Ectodermal cell (in vitro differentiated cells): ENCODE measurements around the gene FGA.

Experiments used
- H3K27ac ChIP-seq: 2 replicates; pipeline ENCODE4 v1.7.0; 2013; ENCODE audit warnings: mild to moderate bottlenecking, low read depth, low read length; ENCODE audit not compliant: insufficient read depth, poor library complexity, severe bottlenecking
- H3K27me3 ChIP-seq: 2 replicates; pipeline ENCODE4 v1.7.0; 2013; ENCODE audit warnings: mild to moderate bottlenecking, low read length; ENCODE audit not compliant: insufficient read depth, control insufficient read depth, poor library complexity, severe bottlenecking
- H3K36me3 ChIP-seq: one replicate; pipeline ENCODE4 v1.7.0; 2013; ENCODE audit warnings: low read length; ENCODE audit not compliant: control insufficient read depth, insufficient read depth
- H3K4me1 ChIP-seq: one replicate; pipeline ENCODE4 v1.7.0; 2013; ENCODE audit warnings: low read length; ENCODE audit not compliant: control insufficient read depth, insufficient read depth
- H3K4me3 ChIP-seq: 2 replicates; pipeline ENCODE4 v1.7.0; 2013; ENCODE audit warnings: low read depth, low read length, control low read depth; ENCODE audit not compliant: insufficient read depth
- H3K9me3 ChIP-seq: 2 replicates; pipeline ENCODE4 v1.7.0; 2013; ENCODE audit warnings: mild to moderate bottlenecking, low read length, moderate library complexity; ENCODE audit not compliant: control insufficient read depth
- WGBS, 2 experiments: methylation state at CpG; one replicate each; pipeline ENCODE4 v1.1.7; 2013; ENCODE audit warnings: missing lambda C conversion rate in 2 of 2; 5-methylcytosine and 5-hydroxymethylcytosine counted together

The FGA gene

DNA sequence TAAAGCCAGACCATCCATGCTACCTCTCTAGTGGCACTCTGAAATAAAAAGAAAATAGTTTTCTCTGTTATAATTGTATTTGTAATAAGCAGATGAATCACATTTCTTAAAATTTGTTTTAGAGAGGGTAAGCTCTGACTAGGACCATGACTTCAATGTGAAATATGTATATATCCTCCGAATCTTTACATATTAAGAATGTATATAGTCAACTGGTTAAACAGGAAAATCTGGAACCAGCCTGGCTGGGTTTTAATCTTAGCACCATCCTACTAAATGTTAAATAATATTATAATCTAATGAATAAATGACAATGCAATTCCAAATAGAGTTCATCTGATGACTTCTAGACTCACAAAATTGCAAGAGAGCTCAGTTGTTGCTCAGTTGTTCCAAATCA is 26.2 kb downstream of the FGA start:
- no peaks in the 10 kb centered on the region for H3K36me3 ChIP-seq
- no peak overlapping the region for H3K27ac ChIP-seq
- no CpG with 5 or more reads among the region's 1 CpG for WGBS, 2 experiments
- H3K9me3 ChIP-seq = no peaks in the 10 kb centered on the region
- no peaks in the 10 kb centered on the region for H3K4me1 ChIP-seq
- no peaks in the 10 kb centered on the region for H3K27me3 ChIP-seq
- no peak overlapping the region for H3K4me3 ChIP-seq

- WGBS, 2 experiments = 100% methylated on average over 1 of the region's 2 CpGs; no CpG with 5 or more reads in 1 of the 2 experiments
- H3K27me3 ChIP-seq = no peaks in the 10 kb centered on the region
- H3K27ac ChIP-seq = no peak within 1 kb of the TSS
- H3K36me3 ChIP-seq = no peaks in the 10 kb centered on the region
- H3K9me3 ChIP-seq = no peaks in the 10 kb centered on the region
- no peaks in the 10 kb centered on the region for H3K4me1 ChIP-seq
- no peak within 1 kb of the TSS for H3K4me3 ChIP-seq
These were observed 27.8 kb downstream of the FGA start, which contains the start of gene FGB for GRCh38 chr4:154562697-154563254. TSS of gene FGB (plus strand) at chr4:154563011. CDS start at chr4:154563019, 8 bp downstream.

GRCh38 chr4:154560824-154561231 is 29.7 kb downstream of the FGA start:
- Histone ChIP-seq H3K27ac (no peak overlapping the region), H3K4me1 (no peaks in the 10 kb centered on the region), H3K27me3 (no peaks in the 10 kb centered on the region), H3K36me3 (no peaks in the 10 kb centered on the region), H3K4me3 (no peak overlapping the region), H3K9me3 (no peaks in the 10 kb centered on the region)
- 87 to 92% methylated on average over 3 to 4 of the region's 4 CpGs for WGBS, 2 experiments

GRCh38 chr4:154560419-154560801 is 30.1 kb downstream of the FGA start:
- H3K9me3 ChIP-seq = no peaks in the 10 kb centered on the region
- no peaks in the 10 kb centered on the region for H3K27me3 ChIP-seq
- 100% methylated on average over 1 of the region's 1 CpG; no CpG with 5 or more reads in 1 of the 2 experiments for WGBS, 2 experiments
- H3K4me3 ChIP-seq = no peak overlapping the region
- H3K4me1 ChIP-seq = no peaks in the 10 kb centered on the region
- no peak overlapping the region for H3K27ac ChIP-seq
- no peaks in the 10 kb centered on the region for H3K36me3 ChIP-seq

DNA sequence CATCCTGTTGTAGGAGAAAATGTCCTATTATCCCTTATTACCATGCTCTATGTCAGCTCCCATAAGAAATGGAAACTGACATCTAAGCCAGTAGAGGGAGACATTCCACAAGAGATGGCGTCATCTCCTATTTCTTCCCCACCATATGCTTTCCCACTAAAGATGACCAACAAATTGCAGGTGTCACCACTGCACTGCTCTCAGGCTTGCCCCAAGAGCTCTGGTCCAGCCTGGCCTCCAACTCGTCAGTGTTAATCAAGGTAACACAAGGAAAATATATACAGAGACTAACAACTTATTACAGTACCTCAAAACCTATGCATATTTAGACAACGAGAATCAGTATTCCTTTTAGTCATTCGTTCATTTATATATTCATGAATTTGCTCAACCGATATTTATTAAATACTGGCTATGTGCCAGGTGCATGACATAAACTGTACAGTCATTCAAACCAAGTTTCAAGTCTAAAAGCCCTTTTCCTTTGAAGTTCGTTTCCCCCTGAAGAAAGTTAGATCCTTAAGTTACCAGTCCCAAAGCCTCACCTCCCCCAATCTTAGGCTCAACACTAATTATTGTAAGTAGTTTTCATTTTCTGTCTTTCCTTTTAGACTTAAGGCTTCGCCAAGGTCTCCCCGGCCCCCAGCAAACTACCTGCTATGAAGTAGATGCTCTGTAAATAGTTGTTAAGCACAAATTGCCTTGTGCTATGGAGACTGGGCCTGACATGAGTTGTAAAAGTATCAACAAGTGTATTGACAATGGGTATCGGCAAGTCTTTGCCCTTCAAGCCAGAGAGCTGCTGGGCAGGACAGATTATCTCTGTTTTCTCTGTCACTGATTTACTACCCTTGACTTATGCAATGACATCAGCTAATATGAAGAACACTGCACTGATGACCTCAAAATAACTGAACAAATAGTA is 30.8 kb downstream of the FGA start:
- no peak overlapping the region for H3K27ac ChIP-seq
- H3K27me3 ChIP-seq = no peaks in the 10 kb centered on the region
- no peaks in the 10 kb centered on the region for H3K36me3 ChIP-seq
- WGBS, 2 experiments = 83% methylated on average over 9 of the region's 9 CpGs
- no peaks in the 10 kb centered on the region for H3K9me3 ChIP-seq
- no peak overlapping the region for H3K4me3 ChIP-seq
- H3K4me1 ChIP-seq = no peaks in the 10 kb centered on the region

DNA sequence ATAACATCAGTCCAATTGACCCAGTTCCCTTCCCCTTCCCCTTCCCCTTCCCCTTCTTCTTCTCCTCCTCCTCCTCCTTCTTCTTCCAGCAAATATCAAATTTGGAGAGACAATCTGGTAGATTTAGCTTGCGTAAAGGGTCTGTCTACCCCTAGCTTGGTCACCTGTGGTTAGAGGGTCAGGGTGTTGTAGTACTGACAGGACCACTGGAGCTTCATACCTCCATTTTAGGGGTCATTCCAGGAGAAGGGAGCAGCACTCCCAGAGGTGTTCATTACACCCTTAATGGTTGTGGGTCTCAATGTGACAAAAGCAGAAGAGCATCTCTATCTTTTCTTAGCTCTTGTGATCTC is 31.4 kb downstream of the FGA start:
- H3K27me3 ChIP-seq = no peaks in the 10 kb centered on the region
- H3K4me3 ChIP-seq = no peak overlapping the region
- H3K4me1 ChIP-seq = no peaks in the 10 kb centered on the region
- no peak overlapping the region for H3K27ac ChIP-seq
- H3K36me3 ChIP-seq = no peaks in the 10 kb centered on the region
- 91 to 96% methylated on average over 1 of the region's 1 CpG for WGBS, 2 experiments
- H3K9me3 ChIP-seq = no peaks in the 10 kb centered on the region

DNA sequence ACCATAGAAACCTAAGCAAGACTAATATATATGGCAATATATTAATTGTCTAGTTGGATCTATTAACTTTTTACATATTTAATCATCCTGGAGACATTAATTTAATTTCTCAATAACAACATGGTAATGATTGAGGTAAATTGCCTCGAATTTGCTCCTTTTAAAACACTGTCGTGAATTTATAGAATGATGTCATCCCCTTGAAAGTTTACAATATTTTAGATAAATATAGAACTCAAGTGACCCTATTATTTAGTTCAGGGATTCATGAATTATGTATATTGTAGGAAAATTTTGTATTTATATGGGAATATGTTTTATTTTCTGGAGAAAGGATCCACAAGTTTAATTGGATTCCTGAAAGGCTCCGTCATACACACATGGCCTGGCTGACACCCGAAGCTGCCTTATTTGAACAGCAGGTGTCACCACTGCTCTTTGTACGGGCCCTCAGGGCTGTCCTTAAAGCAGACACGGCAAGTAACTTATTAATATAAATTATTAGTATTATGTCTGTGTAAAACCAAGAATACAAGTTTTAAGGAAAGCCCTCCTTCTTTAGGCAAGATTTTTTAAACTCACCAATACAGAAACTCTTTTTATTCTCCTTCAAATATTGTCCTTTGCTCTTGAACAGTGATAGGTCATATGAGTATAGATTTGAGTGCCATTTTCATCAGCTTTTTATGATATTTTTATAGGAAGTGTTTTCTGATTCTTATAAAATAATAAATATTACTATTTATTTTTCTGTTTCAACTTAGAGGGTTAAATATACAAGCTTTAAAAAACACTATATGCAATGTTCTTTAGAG is 38.5 kb downstream of the FGA start:
- H3K27ac ChIP-seq = no peak overlapping the region
- WGBS, 2 experiments = 18 to 23% methylated on average over 2 of the region's 6 CpGs

DNA sequence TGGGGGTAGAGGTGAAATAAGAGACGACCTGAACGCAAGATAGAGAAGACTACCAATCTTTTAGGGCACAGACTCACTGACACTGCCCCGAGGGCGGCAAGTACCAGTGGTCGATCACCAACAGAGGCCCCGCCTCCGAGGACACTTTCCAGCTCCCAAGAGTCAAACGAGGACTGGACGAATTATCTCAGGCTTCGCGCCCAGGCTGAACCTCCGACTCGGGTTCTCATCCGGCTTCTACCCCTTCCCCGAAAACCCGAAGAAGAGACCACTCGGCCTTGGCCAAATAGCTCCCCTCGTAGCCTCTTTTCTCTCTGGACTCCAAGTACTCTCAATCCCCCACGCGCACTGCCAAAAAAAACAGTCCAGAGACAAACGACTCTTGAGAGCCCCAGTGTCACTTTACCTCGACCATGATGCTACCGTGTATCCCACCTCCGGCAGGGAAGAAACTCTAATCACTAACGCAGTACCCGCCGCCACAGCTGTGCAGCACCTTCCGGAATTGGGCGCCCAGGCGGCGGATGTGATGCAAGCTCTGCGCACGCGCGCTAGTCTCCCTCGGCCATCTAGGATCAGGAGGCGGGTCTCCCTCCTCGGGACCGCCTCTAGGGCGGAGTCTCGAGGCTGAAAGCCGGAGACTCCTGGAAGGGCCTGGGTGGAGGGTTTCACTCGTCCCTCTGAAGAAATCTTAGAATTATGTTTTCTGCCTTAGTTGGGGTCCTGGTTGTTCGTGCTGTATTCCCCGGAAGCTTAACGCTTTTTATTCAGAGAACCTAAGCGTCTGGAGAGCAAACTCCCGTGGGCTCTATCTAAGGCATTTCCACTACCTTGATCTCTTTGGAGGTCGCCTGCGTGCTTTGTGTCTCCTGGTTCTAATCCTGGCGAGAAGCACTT is 40.4 kb downstream of the FGA start, which contains the start of gene PLRG1:
TSS of gene PLRG1 (minus strand) at position 507 of the 897 bp plus-strand sequence. CDS start at position 415, 92 bp downstream.
- H3K4me3 ChIP-seq = peak within 1 kb of the TSS; percentile 81
- peaks cover 5% of the 10 kb centered on the region for H3K4me1 ChIP-seq
- H3K27me3 ChIP-seq = no peaks in the 10 kb centered on the region
- no peaks in the 10 kb centered on the region for H3K9me3 ChIP-seq
- 4 to 5% methylated on average over 51 of the region's 51 CpGs for WGBS, 2 experiments
- no peaks in the 10 kb centered on the region for H3K36me3 ChIP-seq
- H3K27ac ChIP-seq = no peak within 1 kb of the TSS

More for the DNA sequence above, 38.5 kb downstream of the FGA start:
- no peak overlapping the region for H3K4me3 ChIP-seq
- H3K4me1 ChIP-seq = peaks cover 5% of the 10 kb centered on the region
- H3K27me3 ChIP-seq = no peaks in the 10 kb centered on the region
- H3K36me3 ChIP-seq = no peaks in the 10 kb centered on the region
- no peaks in the 10 kb centered on the region for H3K9me3 ChIP-seq

GRCh38 chr4:154545689-154546088 is 44.9 kb downstream of the FGA start:
- 94% methylated on average over 3 to 4 of the region's 4 CpGs for WGBS, 2 experiments
- Histone ChIP-seq H3K27me3 (no peaks in the 10 kb centered on the region), H3K4me1 (peaks cover 5% of the 10 kb centered on the region), H3K4me3 (no peak overlapping the region), H3K27ac (no peak overlapping the region), H3K36me3 (peaks cover 32% of the 10 kb centered on the region), H3K9me3 (no peaks in the 10 kb centered on the region)
